ENCODE measurements around the gene CMSS1.

DNA sequence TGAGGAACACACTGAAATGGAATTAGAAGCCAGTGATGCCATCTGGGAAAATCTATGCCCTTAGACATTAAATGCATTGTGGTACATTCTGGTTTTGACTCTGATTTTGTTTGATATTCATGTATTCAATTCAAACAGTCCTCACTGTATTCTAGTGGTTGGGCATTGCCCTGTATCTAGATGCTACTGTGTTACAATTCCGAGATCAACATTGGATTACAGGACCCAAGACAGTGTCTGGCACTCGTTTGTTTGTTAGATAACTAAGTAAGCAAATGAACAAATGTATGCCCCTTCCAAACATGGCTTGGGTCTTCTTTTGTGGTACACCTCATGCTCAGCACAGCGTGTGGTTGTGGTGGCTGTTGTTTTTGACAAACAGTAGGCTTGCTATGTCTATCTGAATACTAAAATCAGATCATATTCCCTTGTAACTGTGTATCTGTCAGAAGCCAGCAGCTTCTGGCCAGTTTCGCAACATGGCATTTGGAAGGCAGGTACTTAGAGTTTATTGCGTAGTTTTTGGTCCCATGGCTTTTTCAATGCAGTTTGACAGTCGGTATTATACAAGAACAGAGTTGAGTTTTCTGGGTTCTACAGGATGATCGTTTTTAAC is 290.9 kb downstream of the CMSS1 start:
- TF ChIP-seq MXI1 (IDR thresholded peaks at IDR 0.05; ENCODE audit: low read depth, low read length) (no peak), TAF1 (IDR thresholded peaks at IDR 0.05; ENCODE audit: borderline replicate concordance, low read depth, low read length) (no peak), TEAD4 (IDR thresholded peaks at IDR 0.05; ENCODE audit: borderline replicate concordance, insufficient read depth) (no peak), SIN3A (IDR thresholded peaks at IDR 0.05; ENCODE audit: borderline replicate concordance, low read depth, low read length) (no peak)

All from SK-N-SH (cell line).